AG09309 (cell line): ENCODE data around the gene NTM.

ENCODE experiments used
- DNase-seq: peaks from one replicate; pipeline ENCODE4 v3.0.0-alpha.2; 2010; ENCODE audit warnings: low read depth
- H3K4me3 ChIP-seq: 2 replicates; pipeline ENCODE4 v1.5.1; 2011; ENCODE audit warnings: mild to moderate bottlenecking, low read depth, low read length, moderate library complexity; ENCODE audit not compliant: control insufficient read depth
- TF ChIP-seq, protein P1 (sequence below): IDR thresholded peaks from 2 replicates; pipeline ENCODE4 v1.5.1; 2011; ENCODE audit warnings: mild to moderate bottlenecking, low read depth, low read length, inconsistent platforms; ENCODE audit not compliant: insufficient read depth, control insufficient read depth; ENCODE audit errors: missing control alignments

NTM gene

DNA sequence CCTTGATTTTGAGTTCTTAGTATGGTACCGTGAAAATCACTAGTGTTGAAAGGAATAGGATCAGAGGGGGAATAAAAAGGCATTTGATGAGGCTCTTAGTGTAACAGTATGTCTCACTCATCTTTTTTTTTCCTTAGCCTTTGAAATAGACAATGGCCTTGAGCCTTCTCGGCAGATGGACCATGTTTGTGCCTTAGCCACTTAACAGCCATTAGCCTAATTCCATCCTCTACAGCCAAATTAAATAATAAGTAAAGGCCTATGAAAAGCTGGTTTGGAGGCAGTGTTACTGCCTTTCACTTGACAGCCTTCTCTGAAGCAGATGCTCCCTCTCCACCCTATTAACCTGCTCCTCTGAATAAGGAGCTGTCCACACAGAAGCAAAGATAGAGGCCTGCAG lies 580.7 kb downstream of the NTM start:
- TF ChIP-seq, protein P1, sequence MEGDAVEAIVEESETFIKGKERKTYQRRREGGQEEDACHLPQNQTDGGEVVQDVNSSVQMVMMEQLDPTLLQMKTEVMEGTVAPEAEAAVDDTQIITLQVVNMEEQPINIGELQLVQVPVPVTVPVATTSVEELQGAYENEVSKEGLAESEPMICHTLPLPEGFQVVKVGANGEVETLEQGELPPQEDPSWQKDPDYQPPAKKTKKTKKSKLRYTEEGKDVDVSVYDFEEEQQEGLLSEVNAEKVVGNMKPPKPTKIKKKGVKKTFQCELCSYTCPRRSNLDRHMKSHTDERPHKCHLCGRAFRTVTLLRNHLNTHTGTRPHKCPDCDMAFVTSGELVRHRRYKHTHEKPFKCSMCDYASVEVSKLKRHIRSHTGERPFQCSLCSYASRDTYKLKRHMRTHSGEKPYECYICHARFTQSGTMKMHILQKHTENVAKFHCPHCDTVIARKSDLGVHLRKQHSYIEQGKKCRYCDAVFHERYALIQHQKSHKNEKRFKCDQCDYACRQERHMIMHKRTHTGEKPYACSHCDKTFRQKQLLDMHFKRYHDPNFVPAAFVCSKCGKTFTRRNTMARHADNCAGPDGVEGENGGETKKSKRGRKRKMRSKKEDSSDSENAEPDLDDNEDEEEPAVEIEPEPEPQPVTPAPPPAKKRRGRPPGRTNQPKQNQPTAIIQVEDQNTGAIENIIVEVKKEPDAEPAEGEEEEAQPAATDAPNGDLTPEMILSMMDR: no peak
- DNase-seq: no peak

DNA sequence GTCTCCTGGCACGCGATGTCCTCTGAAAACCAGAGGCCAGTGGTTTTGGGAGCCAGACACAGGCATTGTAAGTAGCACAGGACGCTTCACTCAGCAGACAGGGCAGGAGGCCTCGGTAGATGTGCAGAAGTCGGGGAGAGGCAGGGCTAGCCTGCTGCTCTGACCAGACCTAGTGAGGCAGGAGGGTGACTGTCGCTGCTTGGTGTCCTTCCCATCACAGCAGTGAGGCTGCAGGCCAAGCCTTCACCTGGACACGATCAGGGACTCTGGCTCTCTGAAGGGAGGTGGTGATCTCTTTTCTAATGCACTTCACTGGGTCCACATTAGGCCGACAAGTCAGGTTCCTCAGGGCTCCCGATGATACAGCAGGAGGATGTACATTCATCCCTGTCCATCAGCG lies 583.7 kb downstream of the NTM start:
- TF ChIP-seq, protein P1: no peak
- no peak for DNase-seq
- no peak overlapping the region for H3K4me3 ChIP-seq

More for the DNA sequence above, 580.7 kb downstream of the NTM start:
- no peak overlapping the region for H3K4me3 ChIP-seq

DNA sequence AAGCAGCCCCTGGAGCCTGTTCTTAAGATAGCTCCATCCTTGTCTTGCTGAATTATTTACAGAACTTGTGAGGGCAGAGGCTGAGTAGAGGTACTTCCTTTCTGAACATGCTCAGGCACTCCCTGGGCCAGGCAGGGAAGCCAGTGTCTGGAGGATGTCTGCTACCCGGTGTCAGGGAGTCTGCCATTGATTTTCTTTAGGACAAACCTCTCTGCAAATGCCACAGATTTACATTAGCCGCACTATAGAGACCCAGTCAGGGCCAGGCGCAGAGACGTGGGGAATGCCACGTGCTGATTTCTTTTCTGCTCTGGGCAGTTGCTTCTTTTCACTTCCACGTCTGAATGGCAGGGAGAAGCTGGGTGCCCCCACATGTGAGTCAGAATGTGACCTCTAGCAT lies 585.5 kb downstream of the NTM start:
- H3K4me3 ChIP-seq: no peak overlapping the region
- DNase-seq: no peak
- TF ChIP-seq, protein P1: no peak

DNA sequence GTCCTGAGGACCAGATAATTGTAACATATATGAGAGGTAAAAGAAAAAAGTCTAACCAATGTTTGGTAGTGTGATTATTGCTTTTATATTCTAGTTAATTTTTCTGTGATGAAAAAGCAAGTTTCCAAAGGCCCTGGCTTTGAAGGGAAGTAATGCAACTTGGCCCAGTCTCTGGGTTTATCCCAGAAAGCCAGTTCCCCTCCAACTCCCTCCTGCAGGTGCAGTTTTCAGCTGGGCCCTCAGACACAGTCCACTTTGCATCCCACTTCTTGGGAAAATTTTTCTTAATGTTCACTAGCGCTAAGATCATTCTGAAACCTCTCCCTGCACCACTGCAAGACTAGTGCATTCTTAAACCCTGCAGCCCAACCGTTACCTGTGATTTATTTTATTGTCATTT lies 586.8 kb downstream of the NTM start:
- H3K4me3 ChIP-seq: no peak overlapping the region
- DNase-seq: no peak
- TF ChIP-seq, protein P1: no peak

DNA sequence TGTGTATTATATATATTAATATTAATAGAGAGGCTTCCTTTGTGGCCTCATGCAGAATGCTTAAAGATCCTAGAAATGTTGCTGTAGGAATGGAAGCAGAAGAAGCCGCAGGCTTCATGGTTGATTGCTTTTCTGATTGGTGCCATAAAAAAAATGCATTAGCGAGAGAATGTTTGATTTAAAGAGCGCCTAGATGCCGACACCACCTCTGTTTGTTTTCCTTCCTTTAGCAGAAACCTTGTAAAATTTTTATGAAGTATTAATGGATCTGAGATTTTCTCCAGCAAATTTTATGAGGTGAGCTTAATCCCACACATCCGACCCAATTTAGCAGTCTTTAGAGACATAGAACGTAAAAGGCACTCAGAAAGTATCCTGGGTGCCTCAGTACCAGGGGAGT lies 587.5 kb downstream of the NTM start:
- DNase-seq: no peak
- H3K4me3 ChIP-seq: no peak overlapping the region
- TF ChIP-seq, protein P1: no peak

DNA sequence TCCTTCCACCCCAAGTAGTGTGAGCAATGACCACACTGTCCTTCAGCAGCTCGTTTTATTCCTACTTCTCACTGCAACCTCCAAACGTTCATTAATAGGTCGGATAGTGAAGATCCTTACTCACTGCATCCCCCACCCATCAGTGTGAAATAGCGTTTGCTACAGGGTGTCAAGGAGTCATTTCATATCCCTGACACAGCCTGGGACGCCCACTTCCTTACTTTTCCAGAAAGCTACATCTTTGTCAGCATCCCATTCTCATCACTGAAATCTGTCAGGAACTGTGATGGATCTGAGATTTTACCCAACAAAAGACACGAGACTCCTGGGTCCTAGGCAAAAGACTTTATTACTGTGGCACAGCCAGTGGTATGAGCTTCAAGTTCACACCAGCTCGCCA lies 592.4 kb downstream of the NTM start:
- no peak overlapping the region for H3K4me3 ChIP-seq
- TF ChIP-seq, protein P1: no peak
- no peak for DNase-seq
